Endothelial cell of umbilical vein (primary cell): Measurements from ENCODE around the gene NLRC3. TPM values are rescaled to one million over a fixed set of nuclear protein-coding genes. Genes with fewer than 3 reads are reported as not detected.

Experiments used
- BruUV-seq: library from RNA; stranded (reverse); fragments of 400-500 nt; replicated peaks from 2 replicates; lab custom pipeline; 2021; lab: Mats Ljungman, UMichigan
- CTCF ChIA-PET: fragments of 300-600, 350-600 bp; sonication (Branson Sonifier 250); formaldehyde crosslinking; loops from one replicate; lab custom pipeline; 2021; ENCODE audit warnings: antibody characterized with exemption, inconsistent platforms; lab: Charles Lee
- POLR2A ChIA-PET: fragments of 300-600, 350-600 bp; sonication (Branson Sonifier 250); formaldehyde crosslinking; loops from one replicate; lab custom pipeline; 2021; ENCODE audit warnings: antibody characterized with exemption, inconsistent platforms; lab: Charles Lee
- DNase-seq: peaks from one replicate; pipeline ENCODE4 v3.0.0-alpha.2; 2011; ENCODE audit warnings: low read depth, low spot score
- FAIRE-seq: peaks from 2 replicates; lab custom pipeline; 2011; peaks lifted over from hg19 to GRCh38; lab: Jason Lieb, UNC
- H2AFZ ChIP-seq: 2 replicates; pipeline ENCODE4 v1.6.0; 2012; ENCODE audit warnings: low read depth, low read length, control low read depth, inconsistent platforms
- H3K27ac ChIP-seq: 2 replicates; pipeline ENCODE4 v1.5.1; 2011; ENCODE audit warnings: low read depth, mild to moderate bottlenecking, control low read depth, low read length, moderate library complexity; ENCODE audit not compliant: insufficient read depth
- H3K27me3 ChIP-seq, 2 experiments: 2 replicates each; pipeline versions ENCODE4 v1.6.0 to v1.6.1; 2011; ENCODE audit warnings: low read length in 2 of 2, mixed read lengths in 1 of 2; ENCODE audit not compliant: control insufficient read depth in 2 of 2, insufficient read depth in 2 of 2
- H3K36me3 ChIP-seq, 2 experiments: 2 replicates in 1 of 2; 3 replicates in 1 of 2; pipeline ENCODE4 v1.5.1; 2011; ENCODE audit warnings: low read length in 2 of 2, mild to moderate bottlenecking in 1 of 2, moderate library complexity in 1 of 2; ENCODE audit not compliant: control insufficient read depth in 2 of 2, insufficient read depth in 2 of 2; ENCODE audit errors: extremely low read depth in 1 of 2
- H3K4me1 ChIP-seq: 3 replicates; pipeline ENCODE4 v1.5.1; 2011; ENCODE audit warnings: mild to moderate bottlenecking, low read length; ENCODE audit not compliant: control insufficient read depth, insufficient read depth; ENCODE audit errors: extremely low read depth
- H3K4me2 ChIP-seq: 2 replicates; pipeline ENCODE4 v1.6.1; 2011; ENCODE audit warnings: low read length, control low read depth, mixed read lengths; ENCODE audit not compliant: insufficient read depth
- H3K4me3 ChIP-seq, 3 experiments: fragments of 200-600 bp in 1 of 3; sonication (generic), shearing (Covaris generic) in 1 of 3; replicated peaks in 1 of 3; 2 replicates each; pipeline ENCODE4 v1.5.1; 2011 to 2016; ENCODE audit warnings: control low read depth in 3 of 3, low read length in 3 of 3, mild to moderate bottlenecking in 2 of 3, inconsistent platforms in 1 of 3, low read depth in 1 of 3, moderate library complexity in 1 of 3; ENCODE audit not compliant: insufficient read depth in 1 of 3
- H3K79me2 ChIP-seq: 2 replicates; pipeline ENCODE4 v1.6.0; 2012; ENCODE audit warnings: low read length, inconsistent platforms; ENCODE audit not compliant: control insufficient read depth, insufficient read depth
- H3K9ac ChIP-seq: replicated peaks from 2 replicates; pipeline ENCODE3; 2011; ENCODE audit warnings: low read length, control low read depth; ENCODE audit not compliant: insufficient read depth; ENCODE audit errors: extremely low read depth
- H3K9me1 ChIP-seq: replicated peaks from 3 replicates; pipeline ENCODE4 v1.6.0; 2011; ENCODE audit warnings: mild to moderate bottlenecking, low read length; ENCODE audit not compliant: control insufficient read depth, insufficient read depth; ENCODE audit errors: extremely low read depth
- H3K9me3 ChIP-seq: replicated peaks from 2 replicates; pipeline ENCODE4 v1.5.1; 2012; ENCODE audit warnings: low read length, inconsistent platforms; ENCODE audit not compliant: control insufficient read depth, insufficient read depth
- H4K20me1 ChIP-seq: replicated peaks from 2 replicates; pipeline ENCODE3; 2011; ENCODE audit warnings: mild to moderate bottlenecking, low read length; ENCODE audit not compliant: control insufficient read depth, insufficient read depth; ENCODE audit errors: extremely low read depth
- CTCF ChIP-seq, 2 donors: IDR thresholded peaks; 1 replicate in 1 of 2; 2 replicates in 1 of 2; pipeline ENCODE4 v1.5.1; 2011; ENCODE audit warnings: low read length in 2 of 2, mild to moderate bottlenecking in 2 of 2, moderate library complexity in 2 of 2, control low read depth in 1 of 2, inconsistent platforms in 1 of 2, low read depth in 1 of 2; ENCODE audit not compliant: insufficient read depth in 1 of 2; ENCODE audit errors: extremely low read depth in 1 of 2
- EZH2 ChIP-seq: IDR thresholded peaks from 2 replicates; pipeline ENCODE4 v1.6.1; 2012; ENCODE audit warnings: borderline replicate concordance, low read depth, mild to moderate bottlenecking, moderate library complexity, low read length, inconsistent platforms; ENCODE audit not compliant: severe bottlenecking
- FOS ChIP-seq: IDR thresholded peaks from 2 replicates; pipeline ENCODE4 v1.6.1; 2011; ENCODE audit warnings: mild to moderate bottlenecking, low read length, moderate library complexity, borderline replicate concordance; ENCODE audit not compliant: insufficient read depth
- GATA2 ChIP-seq: IDR thresholded peaks from 2 replicates; pipeline ENCODE4 v1.7.0; 2011; ENCODE audit warnings: low read depth, mild to moderate bottlenecking, moderate library complexity, mixed read lengths, low read length; ENCODE audit not compliant: insufficient read length, insufficient read depth
- JUN ChIP-seq: IDR thresholded peaks from 2 replicates; pipeline ENCODE4 v1.6.1; 2011; ENCODE audit warnings: borderline replicate concordance, low read depth; ENCODE audit not compliant: insufficient read length, insufficient read depth
- MYC ChIP-seq: IDR thresholded peaks from one replicate; pipeline ENCODE4 v1.6.1; 2011; ENCODE audit warnings: mild to moderate bottlenecking, low read depth, low read length
- POLR2A ChIP-seq: IDR thresholded peaks from 2 replicates; pipeline ENCODE4 v1.6.1; 2012; ENCODE audit warnings: low read depth, mild to moderate bottlenecking, control low read depth, low read length
- POLR2AphosphoS5 ChIP-seq: IDR thresholded peaks from 2 replicates; pipeline ENCODE4 v1.6.1; 2012; ENCODE audit warnings: low read depth, mild to moderate bottlenecking, control low read depth, low read length, moderate library complexity; ENCODE audit not compliant: insufficient read depth
- dilution Hi-C: fragments of 300-500 bp; cut with MboI; formaldehyde crosslinking; loops from one replicate; pipeline ENCODE4 v1.15.0; 2019; ENCODE audit warnings: low sequenced_read_pairs; ENCODE audit not compliant: extremely low pct_ligation_motif_present
- intact Hi-C: fragments of 100-400 bp; cut with micrococcal nuclease; formaldehyde crosslinking; loops from one replicate; pipeline ENCODE4 v1.10.0; 2022
- polyA plus RNA-seq, 4 experiments: library from polyadenylated mRNA; depleted of rRNA in 3 of 4; stranded (reverse) in 3 of 4; unstranded in 1 of 4; fragments of >200 nt; gene quantifications; 2 replicates each; pipeline versions ENCODE4 v1.2.1 to v1.2.3, GENCODE V29; 2011 to 2012; ENCODE audit warnings: missing spikeins in 1 of 4
- total RNA-seq: library from RNA; stranded (reverse); gene quantifications from 2 replicates; pipeline ENCODE4 v1.2.3, GENCODE V29; 2021
- TF ChIP-seq, protein P1 (sequence below): IDR thresholded peaks from 2 replicates; pipeline ENCODE4 v1.6.1; 2011; ENCODE audit not compliant: insufficient read depth, insufficient read length

Gene NLRC3
- total and polyA plus RNA-seq, 2 donors (not counting 3 experiments of a cell fraction or from before 2014, with no cell fraction given), result 0.84 to 3.4 TPM

GRCh38 chr16:3514621-3515020, 62.6 kb downstream of the NLRC3 start:
- no peak overlapping the region for H3K4me3 ChIP-seq
- POLR2A ChIA-PET, result interaction anchor here (0.6 kb wide), 1 partner anchor 14 kb away, joined by 4 read pairs; no protein-coding TSS in a partner anchor
- no peaks in the 10 kb centered on the region for H3K9me1 ChIP-seq
- no peaks in the 10 kb centered on the region for H3K79me2 ChIP-seq
- H3K4me2 ChIP-seq, result no peak overlapping the region
- no peaks in the 10 kb centered on the region for H3K4me1 ChIP-seq
- peaks cover 7 to 17% of the 10 kb centered on the region in 2 experiments for H3K36me3 ChIP-seq
- no peaks in the 10 kb centered on the region for H4K20me1 ChIP-seq
- no peak for TF ChIP-seq GATA2
- no peak for TF ChIP-seq EZH2
- no peak for TF ChIP-seq MYC
- FAIRE-seq, result no peak
- H3K9me3 ChIP-seq, result no peaks in the 10 kb centered on the region
- H3K27me3 ChIP-seq, result no peaks in the 10 kb centered on the region
- DNase-seq, result no peak
- H3K9ac ChIP-seq, result no peak overlapping the region
- no TSS peak for BruUV-seq
- CTCF ChIA-PET, result no interaction called here
- intact Hi-C loops, result no loop called here
- H3K27ac ChIP-seq, result no peak overlapping the region
- H2AFZ ChIP-seq, result no peak overlapping the region
- dilution Hi-C loops, result no loop called here

- CTCF ChIA-PET, result interaction anchor here (2.0 kb wide), 1 partner anchor 10 kb away, joined by 6 read pairs; no protein-coding TSS in a partner anchor
- H2AFZ ChIP-seq, result no peak overlapping the region
- H3K4me1 ChIP-seq, result no peaks in the 10 kb centered on the region
- POLR2A ChIA-PET, result interaction anchor here (0.6 kb wide), 1 partner anchor 14 kb away, joined by 4 read pairs; no protein-coding TSS in a partner anchor
- dilution Hi-C loops, result no loop called here
- H3K9ac ChIP-seq, result no peak overlapping the region
- H3K9me3 ChIP-seq, result no peaks in the 10 kb centered on the region
- H4K20me1 ChIP-seq, result no peaks in the 10 kb centered on the region
- H3K27me3 ChIP-seq, result no peaks in the 10 kb centered on the region
- no peak overlapping the region for H3K4me3 ChIP-seq
- no peaks in the 10 kb centered on the region for H3K79me2 ChIP-seq
- TF ChIP-seq, protein P1, sequence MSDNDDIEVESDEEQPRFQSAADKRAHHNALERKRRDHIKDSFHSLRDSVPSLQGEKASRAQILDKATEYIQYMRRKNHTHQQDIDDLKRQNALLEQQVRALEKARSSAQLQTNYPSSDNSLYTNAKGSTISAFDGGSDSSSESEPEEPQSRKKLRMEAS, result no peak
- no peak for TF ChIP-seq POLR2A
- no peak for TF ChIP-seq MYC
- no peak for TF ChIP-seq CTCF (IDR thresholded peaks at IDR 0.05; ENCODE audit: extremely low read depth in 1 of 2, insufficient read depth in 1 of 2, low read depth in 1 of 2, low read length in 2 of 2)
- no peak for TF ChIP-seq JUN
- TF ChIP-seq POLR2AphosphoS5, result no peak
- TF ChIP-seq GATA2, result no peak
- TF ChIP-seq FOS, result no peak
- TF ChIP-seq EZH2, result no peak
- H3K9me1 ChIP-seq, result no peaks in the 10 kb centered on the region
- DNase-seq (no peak), FAIRE-seq (no peak)
- no peak overlapping the region for H3K27ac ChIP-seq
- intact Hi-C loops, result no loop called here
- peaks cover 7 to 16% of the 10 kb centered on the region in 2 experiments for H3K36me3 ChIP-seq
- BruUV-seq, result no TSS peak
- H3K4me2 ChIP-seq, result no peak overlapping the region
Measured at GRCh38 chr16:3513892-3514583, 63.2 kb downstream of the NLRC3 start.
